ENCODE results near the gene JUP. TPM values are rescaled to one million over a fixed set of nuclear protein-coding genes. Genes with fewer than 3 reads are reported as not detected.

Gene JUP
- total and polyA plus RNA-seq, 2 of the 13 experiments (the other 11 are each of a cell fraction or from before 2014, with no cell fraction given) = 12.1 to 20.6 TPM

- TF ChIP-seq HOXA7 (CRISPR knock-in tag; IDR thresholded peaks at IDR 0.05) (no peak), ZNF329 (CRISPR knock-in tag; IDR thresholded peaks at IDR 0.05; ENCODE audit: low read depth) (no peak), ZNF292 (CRISPR knock-in tag; IDR thresholded peaks at IDR 0.05; ENCODE audit: borderline replicate concordance, low read depth) (no peak), ZNF639 (CRISPR knock-in tag; conservative IDR thresholded peaks at IDR 0.05) (0 out of 2 replicates have a peak, but pooled peaks have one; percentile 14), ZFX (CRISPR knock-in tag; IDR thresholded peaks at IDR 0.05; ENCODE audit: low read depth) (peak; percentile 17; the same call in 1 of the 2 replicates), ZNF792 (CRISPR knock-in tag; IDR thresholded peaks at IDR 0.05) (peak; percentile 22; the same call in 1 of the 2 replicates), ZNF367 (CRISPR knock-in tag; IDR thresholded peaks at IDR 0.05; ENCODE audit: borderline replicate concordance) (no peak), ZNF674 (CRISPR knock-in tag; IDR thresholded peaks at IDR 0.05; ENCODE audit: low read depth) (no peak), ZNF460 (CRISPR knock-in tag; IDR thresholded peaks at IDR 0.05; ENCODE audit: borderline replicate concordance) (no peak), ARID2 (CRISPR knock-in tag; IDR thresholded peaks at IDR 0.05; ENCODE audit: borderline replicate concordance) (peak; percentile 27; the same call in 1 of the 2 replicates), RFXANK (CRISPR knock-in tag; IDR thresholded peaks at IDR 0.05) (no peak), HNF1A (IDR thresholded peaks at IDR 0.05; ENCODE audit: low read depth) (no peak), HNF1A (CRISPR knock-in tag; IDR thresholded peaks at IDR 0.05; ENCODE audit: borderline replicate concordance) (no peak), ARNT (IDR thresholded peaks at IDR 0.05) (no peak), ZNF570 (CRISPR knock-in tag; IDR thresholded peaks at IDR 0.05; ENCODE audit: borderline replicate concordance) (0 out of 2 replicates have a peak, but pooled peaks have one; percentile 48), SP5 (CRISPR knock-in tag; IDR thresholded peaks at IDR 0.05; ENCODE audit: borderline replicate concordance, low read depth) (no peak), PAX8 (CRISPR knock-in tag; IDR thresholded peaks at IDR 0.05; ENCODE audit: borderline replicate concordance) (0 out of 2 replicates have a peak, but pooled peaks have one; percentile 43), HMG20A (CRISPR knock-in tag; IDR thresholded peaks at IDR 0.05; ENCODE audit: borderline replicate concordance) (0 out of 2 replicates have a peak, but pooled peaks have one; percentile 25), ZNF710 (CRISPR knock-in tag; IDR thresholded peaks at IDR 0.05; ENCODE audit: borderline replicate concordance) (no peak), MTF2 (CRISPR knock-in tag; IDR thresholded peaks at IDR 0.05; ENCODE audit: borderline replicate concordance) (peak; percentile 57; the same call in 1 of the 2 replicates), BRD4 (CRISPR knock-in tag; IDR thresholded peaks at IDR 0.05) (no peak), ZNF501 (CRISPR knock-in tag; IDR thresholded peaks at IDR 0.05) (peak; percentile 45; the same call in 1 of the 2 replicates), ZFP91 (CRISPR knock-in tag; IDR thresholded peaks at IDR 0.05; ENCODE audit: borderline replicate concordance) (0 out of 2 replicates have a peak, but pooled peaks have one; percentile 5)
Measured at GRCh38 chr17:41773190-41773588, 13.3 kb downstream of the JUP start (continued).
